Fibroblast of lung (primary cell): Measurements from ENCODE around the gene LPP.

ENCODE experiments used
- EZH2 ChIP-seq: IDR thresholded peaks from 2 replicates; pipeline ENCODE4 v1.5.1; 2012; ENCODE audit warnings: low read length, control low read depth, mild to moderate bottlenecking; ENCODE audit errors: missing control alignments
- TF ChIP-seq, protein P1 (sequence below), 2 donors: IDR thresholded peaks in 1 of 2; conservative IDR thresholded peaks in 1 of 2; 1 replicate in 1 of 2; 2 replicates in 1 of 2; pipeline ENCODE4 v1.5.1; 2011 to 2012; ENCODE audit warnings: low read length in 2 of 2, control low read depth in 1 of 2, inconsistent platforms in 1 of 2, low read depth in 1 of 2, mild to moderate bottlenecking in 1 of 2

DNA sequence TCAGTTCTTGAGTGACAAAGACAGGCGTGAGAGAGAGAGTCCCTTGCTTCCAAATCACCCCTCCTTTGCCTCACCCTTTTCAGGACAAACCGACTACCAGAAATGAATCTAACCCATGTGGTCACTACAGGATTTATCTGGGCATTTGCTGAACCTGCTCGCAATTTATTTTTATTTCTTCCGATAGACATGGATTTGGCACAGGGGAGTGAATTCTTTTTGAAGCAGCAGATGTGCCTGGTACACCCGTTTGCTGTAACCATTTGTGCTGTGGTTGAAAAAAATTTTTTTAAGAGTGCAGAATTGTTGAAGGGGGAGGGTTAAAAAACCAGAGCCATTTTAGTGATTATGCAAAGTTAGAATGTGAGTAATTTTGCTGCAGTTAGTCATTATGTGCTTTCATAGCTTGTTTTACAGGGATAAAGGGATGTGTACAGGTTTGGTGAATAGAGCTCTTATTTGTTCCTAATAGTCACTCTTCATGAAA lies 442.0 kb downstream of the LPP start:
- TF ChIP-seq, protein P1, sequence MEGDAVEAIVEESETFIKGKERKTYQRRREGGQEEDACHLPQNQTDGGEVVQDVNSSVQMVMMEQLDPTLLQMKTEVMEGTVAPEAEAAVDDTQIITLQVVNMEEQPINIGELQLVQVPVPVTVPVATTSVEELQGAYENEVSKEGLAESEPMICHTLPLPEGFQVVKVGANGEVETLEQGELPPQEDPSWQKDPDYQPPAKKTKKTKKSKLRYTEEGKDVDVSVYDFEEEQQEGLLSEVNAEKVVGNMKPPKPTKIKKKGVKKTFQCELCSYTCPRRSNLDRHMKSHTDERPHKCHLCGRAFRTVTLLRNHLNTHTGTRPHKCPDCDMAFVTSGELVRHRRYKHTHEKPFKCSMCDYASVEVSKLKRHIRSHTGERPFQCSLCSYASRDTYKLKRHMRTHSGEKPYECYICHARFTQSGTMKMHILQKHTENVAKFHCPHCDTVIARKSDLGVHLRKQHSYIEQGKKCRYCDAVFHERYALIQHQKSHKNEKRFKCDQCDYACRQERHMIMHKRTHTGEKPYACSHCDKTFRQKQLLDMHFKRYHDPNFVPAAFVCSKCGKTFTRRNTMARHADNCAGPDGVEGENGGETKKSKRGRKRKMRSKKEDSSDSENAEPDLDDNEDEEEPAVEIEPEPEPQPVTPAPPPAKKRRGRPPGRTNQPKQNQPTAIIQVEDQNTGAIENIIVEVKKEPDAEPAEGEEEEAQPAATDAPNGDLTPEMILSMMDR (conservative IDR thresholded peaks at IDR 0.05 in 1 of 2, IDR thresholded peaks at IDR 0.05 in 1 of 2; ENCODE audit: low read depth in 1 of 2, low read length in 2 of 2): no peak
- no peak for TF ChIP-seq EZH2
